DMS114 treated with DMSO at 0.1 percent for 48 hours (cell line): ENCODE data around the gene INPPL1.
"Not testable (repeated sequence)": the region's sequence is repeated elsewhere in the genome, so short reads cannot be mapped to it uniquely, and the experiment has no call there.

ENCODE experiments used
- DNase-seq: peaks from one replicate; lab custom pipeline; 2025; ENCODE audit not compliant: unreplicated experiment; lab: John Stamatoyannopoulos, UW

Gene INPPL1

GRCh38 chr11:72224564-72225410 is at the start of gene INPPL1:
TSS of gene INPPL1 (plus strand) at chr11:72224767. CDS start at chr11:72224985, 218 bp downstream.
- DNase-seq: no peak

- DNase-seq: no peak
Observed at GRCh38 chr11:72177656-72178055, 46.9 kb upstream of the INPPL1 start.

GRCh38 chr11:72179049-72179803 is 45.3 kb upstream of the INPPL1 start:
- DNase-seq: no peak

- DNase-seq: no peak
Observed at GRCh38 chr11:72179804-72180396, 44.7 kb upstream of the INPPL1 start.

GRCh38 chr11:72180892-72181552 is 43.5 kb upstream of the INPPL1 start:
- DNase-seq: not testable (repeated sequence)

- not testable (repeated sequence) for DNase-seq
Observed at GRCh38 chr11:72181553-72181958, 43.0 kb upstream of the INPPL1 start.

- DNase-seq: no peak
Observed at GRCh38 chr11:72188267-72188666, 36.3 kb upstream of the INPPL1 start.

- no peak for DNase-seq
Observed at GRCh38 chr11:72189455-72190250, 34.9 kb upstream of the INPPL1 start.

- no peak for DNase-seq
Observed at GRCh38 chr11:72190631-72191071, 33.9 kb upstream of the INPPL1 start.

GRCh38 chr11:72191961-72192381 is 32.6 kb upstream of the INPPL1 start, which contains the start of gene FOLR1:
TSS of gene FOLR1 (plus strand) at chr11:72192140. CDS start at chr11:72192174, 34 bp downstream.
- DNase-seq: no peak

- no peak for DNase-seq
Observed at GRCh38 chr11:72195518-72196270, 28.9 kb upstream of the INPPL1 start.

GRCh38 chr11:72201445-72201844 is 23.1 kb upstream of the INPPL1 start:
- not testable (repeated sequence) for DNase-seq

GRCh38 chr11:72202571-72202970 is 22.0 kb upstream of the INPPL1 start:
- DNase-seq: no peak

- DNase-seq: no peak
Observed at GRCh38 chr11:72203163-72203562, 21.4 kb upstream of the INPPL1 start.

- DNase-seq: no peak
Observed at GRCh38 chr11:72204886-72205285, 19.7 kb upstream of the INPPL1 start.

GRCh38 chr11:72206794-72207193 is 17.8 kb upstream of the INPPL1 start:
- DNase-seq: not testable (repeated sequence)

- DNase-seq: no peak
Observed at GRCh38 chr11:72208281-72208680, 16.3 kb upstream of the INPPL1 start.

- DNase-seq: no peak
Observed at GRCh38 chr11:72209101-72209500, 15.5 kb upstream of the INPPL1 start.

- DNase-seq: no peak
Observed at GRCh38 chr11:72216638-72217037, 7.9 kb upstream of the INPPL1 start, which contains the start of gene FOLR2. TSS of gene FOLR2 (plus strand) at chr11:72216794. CDS start at chr11:72218585, 1,791 bp downstream.
